GM19351 (cell line): ENCODE measurements around the gene ALOX5AP.

Source experiments
- ATAC-seq: cut with Tn5 transposase; IDR thresholded peaks from one replicate; pipeline ENCODE4 v1.9.1; 2021; ENCODE audit warnings: mild to moderate bottlenecking, moderate library complexity; ENCODE audit not compliant: unreplicated experiment

The ALOX5AP gene

DNA sequence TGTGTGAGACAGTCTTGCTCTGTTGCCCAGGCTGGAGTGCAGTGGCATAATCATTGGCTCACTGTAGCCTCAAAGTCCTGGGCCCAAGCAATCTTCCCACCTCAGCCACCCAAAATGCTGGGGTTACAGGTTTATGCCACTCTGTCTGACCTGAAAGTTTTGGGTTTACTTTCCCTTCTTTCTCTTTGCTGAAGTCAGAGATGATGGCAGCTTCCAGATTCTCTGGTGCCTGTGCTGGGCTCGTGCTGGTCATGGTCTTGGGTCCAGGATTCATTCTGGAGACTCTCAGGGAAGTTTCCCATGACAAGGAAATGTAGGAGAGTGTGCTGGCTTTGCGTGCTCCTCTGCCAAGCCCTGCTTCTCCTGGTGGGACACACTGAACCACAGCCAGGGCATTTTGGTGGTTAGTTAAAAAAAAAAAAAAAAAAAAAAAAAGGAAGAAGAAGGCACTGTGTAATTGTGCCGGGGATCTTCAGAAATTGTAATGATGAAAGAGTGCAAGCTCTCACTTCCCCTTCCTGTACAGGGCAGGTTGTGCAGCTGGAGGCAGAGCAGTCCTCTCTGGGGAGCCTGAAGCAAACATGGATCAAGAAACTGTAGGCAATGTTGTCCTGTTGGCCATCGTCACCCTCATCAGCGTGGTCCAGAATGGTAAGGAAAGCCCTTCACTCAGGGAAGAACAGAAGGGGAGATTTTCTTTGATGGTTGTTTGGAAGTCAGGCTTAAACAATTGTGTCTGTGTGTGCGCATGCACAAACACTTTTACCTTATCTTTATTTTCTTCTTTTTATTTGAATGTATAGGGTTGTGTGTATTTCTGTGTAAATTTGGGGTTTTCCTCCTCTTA is at the start of gene ALOX5AP:
TSS of gene ALOX5AP (plus strand) at position 519 of the 847 bp plus-strand sequence. CDS start at position 582, 63 bp downstream.
- ATAC-seq, result peak; percentile 71

GRCh38 chr13:30685987-30686386 is 49.4 kb upstream of the ALOX5AP start:
- no peak for ATAC-seq

DNA sequence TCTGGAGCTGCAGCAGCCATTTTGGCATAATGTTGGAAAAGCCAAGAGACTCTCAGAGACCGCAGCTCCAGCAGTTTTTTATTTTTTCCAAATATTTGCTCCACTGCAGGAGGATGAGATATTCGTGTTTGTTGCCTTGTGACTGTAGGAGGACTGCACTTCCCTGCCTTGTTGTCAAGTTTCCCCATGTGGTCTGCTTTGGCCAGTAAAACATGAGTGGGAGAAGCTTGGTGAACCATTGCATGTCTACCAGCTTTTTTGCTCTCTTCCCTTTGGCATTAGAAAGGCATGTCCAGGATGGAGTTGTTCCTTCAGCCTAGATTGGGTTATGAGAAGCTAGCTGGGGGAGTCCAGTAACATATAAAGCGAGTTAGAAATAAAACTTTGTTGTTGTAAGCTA is 47.7 kb upstream of the ALOX5AP start:
- no peak for ATAC-seq

DNA sequence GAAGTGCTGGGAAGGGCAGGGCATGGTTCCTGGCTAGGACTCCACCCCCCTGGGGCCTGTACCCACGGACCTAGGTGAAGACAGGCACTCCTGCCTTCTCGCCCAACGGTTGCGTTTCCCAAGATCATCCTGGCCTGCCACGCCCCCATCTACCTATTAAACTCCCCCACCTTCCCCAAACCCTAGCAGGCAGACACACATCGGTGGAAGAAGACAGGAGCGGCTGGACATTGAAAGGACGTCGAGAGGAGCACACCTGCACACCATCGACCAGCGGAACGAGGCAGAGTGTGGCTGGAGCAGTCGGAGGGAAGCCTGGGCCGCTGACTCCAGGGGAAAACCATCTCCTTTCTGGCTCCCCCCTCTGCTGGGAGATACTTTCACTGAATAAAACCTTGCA is 45.6 kb upstream of the ALOX5AP start:
- no peak for ATAC-seq

DNA sequence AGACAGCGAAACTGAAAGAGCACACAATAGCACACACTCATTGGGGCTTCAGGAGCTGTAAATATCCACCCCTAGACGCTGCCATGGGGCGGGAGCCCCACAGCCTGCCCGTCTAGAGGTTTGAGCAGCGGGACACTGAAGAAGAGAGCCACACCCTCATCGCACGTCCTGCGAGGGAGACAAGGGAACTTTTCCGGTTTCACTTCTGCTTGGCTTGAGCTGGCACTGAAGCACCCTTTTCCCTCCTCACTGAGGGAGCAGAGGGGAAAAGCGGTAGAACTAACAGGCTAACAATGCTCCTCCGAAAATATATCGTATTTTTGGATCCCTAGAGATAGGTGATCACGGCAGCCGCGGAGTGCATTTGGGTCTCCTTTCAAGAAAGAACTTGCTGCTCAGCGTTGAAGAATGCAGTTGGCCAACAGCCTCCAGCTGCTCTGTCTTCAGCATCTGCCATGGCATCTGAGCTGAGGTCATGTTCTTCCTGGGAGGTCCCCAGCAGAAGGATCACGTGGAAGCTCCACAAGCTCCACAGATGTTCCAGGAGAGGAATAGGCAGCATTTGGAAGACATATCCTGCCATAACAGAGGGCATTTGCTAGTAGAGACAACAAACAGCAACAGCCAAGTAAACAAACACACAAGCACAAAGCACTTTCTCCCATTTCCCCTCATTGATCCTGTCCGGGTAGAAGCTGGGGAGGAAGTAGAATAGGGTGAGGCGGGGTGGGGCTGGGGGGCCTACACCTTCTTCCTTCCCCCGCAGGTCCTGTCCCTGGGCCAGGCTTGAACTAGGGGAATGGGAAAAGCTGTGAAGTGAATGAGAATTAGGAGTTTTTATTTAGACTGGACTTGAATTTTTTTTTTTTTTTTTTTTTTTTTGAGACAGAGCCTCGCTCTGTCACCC is 44.8 kb upstream of the ALOX5AP start:
- ATAC-seq, result no peak

DNA sequence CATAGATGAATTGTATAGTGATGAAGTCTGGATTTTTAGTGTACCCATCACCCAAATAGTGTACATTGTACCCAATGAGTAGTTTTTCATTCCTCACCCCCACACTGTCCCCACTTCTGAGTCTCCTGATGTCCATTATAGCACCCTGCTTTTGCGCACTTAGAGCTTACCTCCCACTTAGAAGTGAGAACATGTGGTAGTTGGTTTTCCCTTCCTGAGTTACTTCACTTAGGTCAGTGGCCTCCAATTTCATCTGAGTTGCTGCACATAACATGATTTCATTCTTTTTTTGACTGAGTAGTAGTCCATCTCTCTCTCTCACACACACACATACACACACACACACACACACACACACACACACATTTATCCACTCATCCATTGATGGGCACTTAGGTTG is 43.2 kb upstream of the ALOX5AP start:
- no peak for ATAC-seq

- peak; percentile 73 for ATAC-seq
These were observed 38.8 kb upstream of the ALOX5AP start for GRCh38 chr13:30696278-30697176.

- ATAC-seq, result no peak
These were observed 38.0 kb upstream of the ALOX5AP start for GRCh38 chr13:30697177-30697953.

- no peak for ATAC-seq
These were observed 37.3 kb upstream of the ALOX5AP start for GRCh38 chr13:30697996-30698401.

DNA sequence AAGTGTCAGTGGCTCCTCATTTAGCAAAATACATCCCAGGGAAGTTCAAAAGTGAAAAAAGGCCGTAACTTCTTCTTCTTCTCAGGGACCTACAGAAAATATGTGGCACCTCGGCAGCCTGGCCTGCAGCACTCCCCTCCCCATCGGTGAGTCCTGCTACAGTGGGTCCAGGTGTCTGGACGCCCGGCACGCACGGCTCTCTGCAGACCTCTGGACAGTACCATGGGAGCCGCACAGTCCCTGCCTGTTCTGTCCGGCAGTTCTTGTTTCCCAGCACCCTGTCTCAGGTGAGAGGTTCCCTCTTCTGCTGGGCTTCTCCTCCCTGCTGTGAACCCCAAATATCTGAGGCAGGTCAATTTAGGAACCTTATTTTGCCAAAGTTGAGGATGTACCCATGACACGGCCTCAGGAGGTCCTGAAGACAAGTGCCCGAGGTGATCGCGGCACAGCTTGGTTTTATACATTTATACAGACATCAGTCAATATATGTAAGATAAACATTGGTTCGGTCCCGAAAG is 36.8 kb upstream of the ALOX5AP start:
- ATAC-seq, result no peak

DNA sequence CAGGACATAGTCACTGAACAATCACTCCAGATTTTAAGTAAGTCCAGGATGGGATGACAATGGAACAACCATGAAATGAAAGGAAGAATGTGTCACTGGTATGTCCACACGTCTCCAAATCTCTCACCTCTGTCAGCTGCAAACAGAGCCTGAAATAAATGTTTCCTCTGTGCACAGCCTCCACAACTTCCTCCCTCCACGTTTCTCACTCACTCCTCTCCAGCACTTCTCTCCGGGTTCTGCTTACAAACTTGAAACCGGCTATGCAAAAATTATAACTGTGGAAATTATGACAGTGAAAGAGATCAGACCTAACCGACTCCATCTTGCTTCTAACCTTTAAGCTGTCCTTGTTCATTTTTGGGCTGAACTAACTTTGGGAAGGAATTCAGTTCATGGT is 35.0 kb upstream of the ALOX5AP start:
- ATAC-seq, result no peak

DNA sequence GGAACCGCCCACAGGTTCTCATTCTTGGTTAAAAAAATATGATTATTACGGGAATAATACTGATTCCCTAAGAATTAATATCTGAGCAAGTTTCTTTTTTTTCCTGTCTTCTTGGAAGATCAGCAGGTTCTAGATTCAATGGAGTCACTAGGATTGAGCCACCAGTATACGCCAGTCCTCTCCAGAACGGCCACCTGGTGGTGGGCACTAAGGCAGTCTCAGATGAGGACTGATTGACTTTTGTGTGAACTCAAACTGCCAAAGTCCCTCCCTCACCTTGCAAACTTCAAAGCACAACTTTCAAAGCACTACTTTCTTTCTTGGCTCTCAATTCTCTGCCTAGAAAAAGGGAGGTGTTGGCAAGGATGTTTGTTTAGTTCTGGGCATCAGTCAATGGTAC is 33.3 kb upstream of the ALOX5AP start:
- ATAC-seq, result no peak

DNA sequence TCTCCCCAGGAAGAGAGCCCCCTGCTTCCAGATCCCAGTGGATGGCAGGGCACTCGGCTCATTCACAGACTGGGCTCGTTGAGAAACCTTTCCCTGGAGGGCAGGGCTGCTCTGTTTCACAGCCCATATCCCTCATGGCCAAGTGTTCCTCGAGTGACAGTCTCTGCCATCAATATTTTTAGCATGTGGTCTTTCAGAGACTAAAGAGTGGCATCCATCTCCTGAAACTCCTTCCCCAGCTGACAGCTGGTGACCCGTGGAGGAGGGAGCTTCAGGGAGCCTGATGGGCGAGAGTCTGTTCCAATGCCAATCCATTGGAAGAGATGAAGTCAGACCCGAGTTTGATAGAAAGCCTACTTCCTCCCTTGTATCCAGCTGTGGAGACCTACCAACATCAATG is 30.7 kb upstream of the ALOX5AP start:
- no peak for ATAC-seq

DNA sequence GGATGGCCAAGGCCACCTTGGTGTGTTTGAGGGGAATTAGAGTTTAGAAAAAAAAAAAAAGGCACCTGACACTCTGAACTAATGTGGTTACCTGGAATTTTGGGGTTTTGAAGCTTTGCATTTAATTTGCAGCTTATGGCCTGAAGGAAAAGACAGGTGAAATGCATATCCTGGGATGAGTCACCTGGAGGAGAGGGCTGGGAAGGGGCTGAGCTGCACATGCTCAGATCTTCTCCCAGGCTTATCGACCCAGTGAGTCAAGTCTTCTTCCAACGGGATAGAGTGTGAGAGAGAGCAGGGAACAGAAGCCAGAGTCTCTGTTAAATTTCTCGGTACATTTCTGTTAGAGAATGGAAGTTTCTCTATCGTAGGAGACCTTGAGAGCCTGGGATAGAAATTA is 29.7 kb upstream of the ALOX5AP start:
- ATAC-seq, result no peak

DNA sequence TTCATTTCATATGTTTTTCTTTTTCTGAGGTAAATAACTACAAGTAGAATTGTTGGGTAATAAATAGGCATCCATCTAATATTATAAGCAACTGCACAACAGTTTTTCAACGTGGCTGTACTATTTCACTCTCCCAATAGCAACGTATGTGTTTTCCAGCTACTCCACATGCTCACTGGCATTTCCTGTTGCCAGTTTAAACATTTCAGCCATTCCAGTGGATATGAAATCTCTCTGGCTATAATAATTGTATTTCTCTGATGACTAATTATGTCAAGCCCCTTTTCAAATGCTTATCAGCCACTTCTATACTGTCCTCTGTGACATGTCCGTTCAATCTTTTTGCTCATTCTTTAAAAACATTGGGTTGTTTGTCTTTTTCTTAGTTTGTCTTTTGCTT is 26.8 kb upstream of the ALOX5AP start:
- no peak for ATAC-seq

DNA sequence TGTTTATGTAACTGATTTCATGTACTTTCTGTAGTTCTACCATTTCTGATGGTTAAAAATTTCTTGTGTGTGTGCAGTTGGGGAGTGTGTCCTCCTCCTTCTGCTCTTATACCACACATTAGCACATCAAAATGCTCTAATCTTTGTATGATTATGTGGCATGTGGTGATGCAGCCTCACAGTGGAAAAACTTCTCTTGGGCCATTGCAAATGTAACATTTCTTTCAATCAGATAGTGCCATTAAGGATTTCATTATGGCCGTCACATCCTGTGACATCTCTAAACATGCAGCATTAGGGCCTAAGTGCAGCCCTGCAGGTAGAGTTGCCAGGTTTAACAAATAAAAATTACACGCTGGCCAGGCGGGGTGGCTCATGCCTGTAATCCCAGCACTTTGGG is 24.9 kb upstream of the ALOX5AP start:
- no peak for ATAC-seq

DNA sequence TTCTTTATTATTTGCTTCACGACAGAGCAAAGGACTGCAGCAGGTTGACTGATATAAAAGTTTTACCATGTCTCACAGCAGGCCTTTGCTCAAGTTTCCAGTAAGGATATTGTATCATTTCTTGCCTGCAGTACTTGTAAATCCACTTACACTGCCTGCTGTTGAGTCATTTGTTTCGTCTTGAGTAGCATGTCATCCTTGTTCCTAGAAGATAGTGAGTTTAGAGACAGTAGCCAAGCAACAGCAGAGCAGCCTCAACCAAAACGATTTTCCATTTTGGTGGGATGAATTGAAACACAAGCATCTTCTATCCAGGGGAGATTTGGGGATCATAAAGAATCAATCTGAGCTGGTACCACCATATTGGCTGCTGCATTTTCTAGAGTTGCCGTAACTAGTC is 24.0 kb upstream of the ALOX5AP start:
- ATAC-seq, result no peak

GRCh38 chr13:30711837-30712236 is 23.5 kb upstream of the ALOX5AP start:
- no peak for ATAC-seq

DNA sequence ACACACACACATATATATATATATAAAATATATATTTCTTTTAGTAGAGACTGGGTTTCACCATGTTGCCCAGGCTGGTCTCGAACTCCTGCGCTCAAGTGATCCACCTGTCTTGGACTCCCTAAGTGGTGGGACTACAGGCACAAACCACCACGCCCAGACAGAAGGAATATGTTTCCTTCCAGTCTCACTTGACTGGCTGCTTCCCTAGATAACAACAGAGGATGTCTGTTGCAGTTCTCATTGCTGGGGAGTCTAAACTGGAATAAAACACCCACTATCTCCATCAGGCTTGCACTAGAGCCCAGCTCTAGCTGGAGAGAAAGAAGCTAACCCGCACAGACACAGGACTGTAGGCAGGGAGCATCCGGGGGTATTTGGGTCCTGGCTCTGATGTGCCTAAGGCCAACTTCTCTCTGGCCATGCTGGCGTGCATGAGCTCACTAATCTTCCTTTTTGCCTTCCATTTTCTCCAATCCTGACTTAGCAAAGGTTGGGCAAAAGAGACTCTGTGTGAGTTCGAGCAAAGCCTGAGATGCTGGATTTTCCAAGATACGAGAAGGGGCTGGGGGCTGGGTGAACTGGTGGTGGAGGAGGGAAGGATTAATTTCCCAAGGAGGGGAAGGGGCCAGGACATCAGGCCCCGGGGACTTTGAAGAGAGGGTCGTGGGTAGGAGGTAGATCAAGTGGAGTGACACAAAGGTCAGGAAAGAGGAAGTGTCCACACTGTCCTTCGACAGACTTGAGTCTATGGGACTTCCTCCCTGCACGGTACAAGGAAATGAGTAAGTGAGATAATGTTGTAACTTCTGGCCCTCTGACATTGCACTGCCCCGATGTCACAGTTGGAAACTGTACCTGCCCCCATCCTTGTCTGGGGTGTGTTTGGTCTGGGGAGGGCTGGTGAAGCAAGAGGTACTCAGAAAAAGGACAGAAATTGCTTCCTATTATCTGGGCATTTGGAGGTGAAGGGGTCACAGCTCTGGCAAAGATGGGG is 22.5 kb upstream of the ALOX5AP start:
- no peak for ATAC-seq
